NCI-H524 (cell line): ENCODE data around the gene GUCY2D.

Experiments
- DNase-seq, 2 experiments: peaks; one replicate each; lab custom pipeline; 2025; lab: John Stamatoyannopoulos, UW

The GUCY2D gene

GRCh38 chr17:7992516-7992915 is 9.9 kb upstream of the GUCY2D start:
- no peak for DNase-seq

GRCh38 chr17:7992924-7993323 is 9.5 kb upstream of the GUCY2D start:
- DNase-seq = no peak

GRCh38 chr17:7993972-7994589 is 8.3 kb upstream of the GUCY2D start:
- peak in 1 of 2 experiments; percentile 5 for DNase-seq

- no peak for DNase-seq
These were observed 6.7 kb upstream of the GUCY2D start for GRCh38 chr17:7995724-7996123.

GRCh38 chr17:7997186-7997585 is 5.2 kb upstream of the GUCY2D start:
- peak in 1 of 2 experiments; percentile 46 for DNase-seq

GRCh38 chr17:8002721-8003593 is 542 bp downstream of the GUCY2D start:
- no peak for DNase-seq

GRCh38 chr17:8003594-8004181 is 1.3 kb downstream of the GUCY2D start:
- DNase-seq = no peak

GRCh38 chr17:8004899-8005298 is 2.5 kb downstream of the GUCY2D start:
- DNase-seq = no peak

- DNase-seq = no peak
These were observed 2.9 kb downstream of the GUCY2D start for GRCh38 chr17:8005357-8005756.

- DNase-seq = peak in 1 of 2 experiments; percentile 38
These were observed 3.7 kb downstream of the GUCY2D start for GRCh38 chr17:8005967-8006730.

GRCh38 chr17:8006836-8007680 is 4.6 kb downstream of the GUCY2D start:
- DNase-seq = no peak

GRCh38 chr17:8007836-8008235 is 5.4 kb downstream of the GUCY2D start:
- DNase-seq = no peak

- no peak for DNase-seq
These were observed 9.7 kb downstream of the GUCY2D start for GRCh38 chr17:8012045-8012580.

GRCh38 chr17:8012996-8013640 is 10.7 kb downstream of the GUCY2D start:
- DNase-seq = no peak

- no peak for DNase-seq
These were observed 11.5 kb downstream of the GUCY2D start for GRCh38 chr17:8013731-8014557.

- DNase-seq = no peak
These were observed 12.1 kb downstream of the GUCY2D start for GRCh38 chr17:8014558-8014850.

GRCh38 chr17:8015236-8015956 is 13.0 kb downstream of the GUCY2D start:
- DNase-seq = no peak

- DNase-seq = no peak
These were observed 13.7 kb downstream of the GUCY2D start for GRCh38 chr17:8015957-8016631.
